Keratinocyte (primary cell): ENCODE measurements around the gene NCS1. TPM values are rescaled to one million over a fixed set of nuclear protein-coding genes. Genes with fewer than 3 reads are reported as not detected.

Experiments used
- DNase-seq: peaks from one replicate; pipeline ENCODE4 v3.0.0-alpha.2; 2011; ENCODE audit warnings: low read depth, missing footprints, low spot score
- FAIRE-seq: peaks from 2 replicates; lab custom pipeline; 2011; peaks lifted over from hg19 to GRCh38; lab: Jason Lieb, UNC
- H2AFZ ChIP-seq: 2 replicates; pipeline ENCODE4 v1.6.0; 2012; ENCODE audit warnings: low read length, control low read depth, inconsistent platforms; ENCODE audit not compliant: control insufficient read depth
- H3K27ac ChIP-seq: 2 replicates; pipeline ENCODE4 v1.5.1; 2011; ENCODE audit warnings: low read length; ENCODE audit not compliant: control insufficient read depth, insufficient read depth
- H3K27me3 ChIP-seq: 3 replicates; pipeline ENCODE4 v1.6.0; 2011; ENCODE audit warnings: low read length; ENCODE audit not compliant: control insufficient read depth, insufficient read depth; ENCODE audit errors: extremely low read depth
- H3K36me3 ChIP-seq, 2 experiments: 2 replicates in 1 of 2; 3 replicates in 1 of 2; pipeline ENCODE4 v1.5.1; 2011; ENCODE audit warnings: low read length in 2 of 2, mild to moderate bottlenecking in 1 of 2; ENCODE audit not compliant: control insufficient read depth in 2 of 2, insufficient read depth in 2 of 2; ENCODE audit errors: extremely low read depth in 1 of 2
- H3K4me1 ChIP-seq: 3 replicates; pipeline ENCODE4 v1.5.1; 2011; ENCODE audit warnings: low read length; ENCODE audit not compliant: control insufficient read depth, insufficient read depth; ENCODE audit errors: extremely low read depth
- H3K4me2 ChIP-seq: 3 replicates; pipeline ENCODE4 v1.6.0; 2011; ENCODE audit warnings: low read depth, low read length; ENCODE audit not compliant: control insufficient read depth, insufficient read depth; ENCODE audit errors: extremely low read depth
- H3K4me3 ChIP-seq, 3 experiments: fragments of 200-600 bp in 1 of 3; sonication (generic) in 1 of 3; 2 replicates in 2 of 3; 3 replicates in 1 of 3; pipeline ENCODE4 v1.5.1; 2011 to 2016; ENCODE audit warnings: low read length in 3 of 3, mild to moderate bottlenecking in 3 of 3, control low read depth in 2 of 3, inconsistent platforms in 1 of 3, low read depth in 1 of 3, mixed read lengths in 1 of 3, mixed run types in 1 of 3, moderate library complexity in 1 of 3; ENCODE audit not compliant: control insufficient read depth in 2 of 3, insufficient read depth in 2 of 3; ENCODE audit errors: extremely low read depth in 1 of 3
- H3K79me2 ChIP-seq: 2 replicates; pipeline ENCODE4 v1.6.0; 2012; ENCODE audit warnings: low read length; ENCODE audit not compliant: control insufficient read depth, insufficient read depth
- H3K9ac ChIP-seq: 3 replicates; pipeline ENCODE4 v1.6.0; 2011; ENCODE audit warnings: low read length; ENCODE audit not compliant: control insufficient read depth, insufficient read depth; ENCODE audit errors: extremely low read depth
- H3K9me1 ChIP-seq: 3 replicates; pipeline ENCODE4 v1.6.0; 2011; ENCODE audit warnings: low read length; ENCODE audit not compliant: control insufficient read depth, insufficient read depth; ENCODE audit errors: extremely low read depth
- H3K9me3 ChIP-seq: 2 replicates; pipeline ENCODE4 v1.5.1; 2012; ENCODE audit warnings: low read depth, low read length; ENCODE audit not compliant: control insufficient read depth
- H4K20me1 ChIP-seq: 3 replicates; pipeline ENCODE4 v1.6.0; 2011; ENCODE audit warnings: low read length; ENCODE audit not compliant: control insufficient read depth, insufficient read depth; ENCODE audit errors: extremely low read depth
- EZH2 ChIP-seq: IDR thresholded peaks from one replicate; pipeline ENCODE4 v1.6.1; 2012; ENCODE audit warnings: inconsistent platforms, mild to moderate bottlenecking, low read length, moderate library complexity
- dilution Hi-C: fragments of 300-500 bp; cut with MboI; formaldehyde crosslinking; loops from one replicate; pipeline ENCODE4 v1.7.0; 2020; ENCODE audit warnings: low sequenced_read_pairs; ENCODE audit not compliant: extremely low pct_ligation_motif_present
- polyA plus RNA-seq, 5 experiments: library from polyadenylated mRNA; depleted of rRNA in 3 of 5; stranded (reverse) in 3 of 5; stranded (forward) in 1 of 5; unstranded in 1 of 5; fragments of >200 nt; gene quantifications; 1 replicate in 1 of 5; 2 replicates in 3 of 5; 3 replicates in 1 of 5; pipeline versions ENCODE4 v1.2.1 to v1.2.3, GENCODE V29; 2011 to 2012; ENCODE audit warnings: missing spikeins in 2 of 5, low read depth in 1 of 5, low replicate concordance in 1 of 5
- TF ChIP-seq, protein P1 (sequence below), 3 experiments: IDR thresholded peaks in 1 of 3; conservative IDR thresholded peaks in 1 of 3; optimal IDR thresholded peaks in 1 of 3; 2 replicates in 2 of 3; 3 replicates in 1 of 3; pipeline versions ENCODE3 to v1.5.1; 2011; ENCODE audit warnings: low read length in 3 of 3, mild to moderate bottlenecking in 3 of 3, moderate library complexity in 2 of 3, control low read depth in 1 of 3, inconsistent platforms in 1 of 3; ENCODE audit not compliant: insufficient read depth in 2 of 3; ENCODE audit errors: extremely low read depth in 1 of 3

The NCS1 gene
- polyA plus RNA-seq, 1 donor (not counting 4 experiments of a cell fraction or from before 2014, with no cell fraction given), result 49.1 TPM

DNA sequence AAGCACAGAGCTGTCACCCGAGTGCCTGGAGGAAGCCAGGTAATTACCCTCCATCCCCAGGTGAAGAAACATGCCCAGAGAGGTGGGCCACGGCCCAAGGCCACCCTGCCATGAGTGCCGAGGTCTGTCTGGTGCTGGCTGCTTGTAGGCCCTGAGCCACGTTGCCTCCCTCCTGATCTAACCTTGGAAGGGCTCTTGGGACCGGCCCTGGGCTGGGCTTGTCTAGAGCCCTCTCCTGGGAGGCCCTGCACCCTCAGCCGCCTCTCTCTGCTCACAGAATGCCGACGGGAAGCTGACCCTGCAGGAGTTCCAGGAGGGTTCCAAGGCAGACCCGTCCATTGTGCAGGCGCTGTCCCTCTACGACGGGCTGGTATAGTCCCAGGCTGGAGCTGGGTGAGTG lies 53.9 kb downstream of the NCS1 start:
- Histone ChIP-seq H3K4me1 (no peaks in the 10 kb centered on the region), H3K4me2 (no peak overlapping the region), H3K9me1 (no peaks in the 10 kb centered on the region), H3K36me3 (peaks cover 18 to 28% of the 10 kb centered on the region in 2 experiments), H3K27me3 (no peaks in the 10 kb centered on the region), H2AFZ (no peak overlapping the region), H3K9ac (no peak overlapping the region), H4K20me1 (no peaks in the 10 kb centered on the region), H3K79me2 (no peaks in the 10 kb centered on the region), H3K27ac (no peak overlapping the region), H3K9me3 (no peaks in the 10 kb centered on the region), H3K4me3 (no peak overlapping the region)
- DNase-seq, result no peak
- no peak for TF ChIP-seq EZH2
- TF ChIP-seq, protein P1, sequence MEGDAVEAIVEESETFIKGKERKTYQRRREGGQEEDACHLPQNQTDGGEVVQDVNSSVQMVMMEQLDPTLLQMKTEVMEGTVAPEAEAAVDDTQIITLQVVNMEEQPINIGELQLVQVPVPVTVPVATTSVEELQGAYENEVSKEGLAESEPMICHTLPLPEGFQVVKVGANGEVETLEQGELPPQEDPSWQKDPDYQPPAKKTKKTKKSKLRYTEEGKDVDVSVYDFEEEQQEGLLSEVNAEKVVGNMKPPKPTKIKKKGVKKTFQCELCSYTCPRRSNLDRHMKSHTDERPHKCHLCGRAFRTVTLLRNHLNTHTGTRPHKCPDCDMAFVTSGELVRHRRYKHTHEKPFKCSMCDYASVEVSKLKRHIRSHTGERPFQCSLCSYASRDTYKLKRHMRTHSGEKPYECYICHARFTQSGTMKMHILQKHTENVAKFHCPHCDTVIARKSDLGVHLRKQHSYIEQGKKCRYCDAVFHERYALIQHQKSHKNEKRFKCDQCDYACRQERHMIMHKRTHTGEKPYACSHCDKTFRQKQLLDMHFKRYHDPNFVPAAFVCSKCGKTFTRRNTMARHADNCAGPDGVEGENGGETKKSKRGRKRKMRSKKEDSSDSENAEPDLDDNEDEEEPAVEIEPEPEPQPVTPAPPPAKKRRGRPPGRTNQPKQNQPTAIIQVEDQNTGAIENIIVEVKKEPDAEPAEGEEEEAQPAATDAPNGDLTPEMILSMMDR (optimal IDR thresholded peaks at IDR 0.05 in 1 of 3, IDR thresholded peaks at IDR 0.05 in 1 of 3, conservative IDR thresholded peaks at IDR 0.05 in 1 of 3; ENCODE audit: extremely low read depth in 1 of 3, insufficient read depth in 2 of 3, low read length in 3 of 3), result no peak
- dilution Hi-C loops, result no loop called here
- FAIRE-seq, result no peak

DNA sequence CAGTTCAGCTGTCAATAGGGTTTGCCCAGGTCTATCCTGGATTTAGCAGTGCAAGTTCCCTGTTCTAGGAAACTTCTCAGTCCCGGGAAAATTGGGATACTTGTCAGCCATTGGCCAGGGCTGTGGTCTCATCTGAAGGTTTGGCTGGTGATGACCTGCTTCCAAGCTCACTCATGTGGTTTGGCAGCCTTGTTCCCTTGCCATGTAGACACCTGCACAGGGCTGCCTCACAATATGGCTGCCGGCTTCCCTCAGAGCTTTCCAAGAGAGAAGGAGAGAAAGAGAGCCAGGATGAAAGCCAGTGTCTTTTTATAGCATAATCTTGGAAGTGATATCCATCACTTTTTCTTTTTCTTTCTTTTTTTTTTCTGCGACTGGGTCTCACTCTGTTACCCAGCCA lies 55.6 kb downstream of the NCS1 start:
- Histone ChIP-seq H3K9me3 (no peaks in the 10 kb centered on the region), H4K20me1 (no peaks in the 10 kb centered on the region), H3K9me1 (no peaks in the 10 kb centered on the region), H3K4me2 (no peak overlapping the region), H3K4me3 (no peak overlapping the region), H3K36me3 (peaks cover 21 to 29% of the 10 kb centered on the region in 2 experiments), H3K27ac (no peak overlapping the region), H3K79me2 (no peaks in the 10 kb centered on the region), H3K9ac (no peak overlapping the region), H3K27me3 (no peaks in the 10 kb centered on the region), H3K4me1 (no peaks in the 10 kb centered on the region), H2AFZ (no peak overlapping the region)
- TF ChIP-seq, protein P1 (optimal IDR thresholded peaks at IDR 0.05 in 1 of 3, IDR thresholded peaks at IDR 0.05 in 1 of 3, conservative IDR thresholded peaks at IDR 0.05 in 1 of 3; ENCODE audit: extremely low read depth in 1 of 3, insufficient read depth in 2 of 3, low read length in 3 of 3), result no peak
- no peak for TF ChIP-seq EZH2
- FAIRE-seq (no peak), DNase-seq (no peak)
- dilution Hi-C loops, result no loop called here
